ENCODE results near the gene VSIG10.
"Not testable (repeated sequence)": the region's sequence is repeated elsewhere in the genome, so short reads cannot be mapped to it uniquely, and the experiment has no call there.

Gene VSIG10

GRCh38 chr12:118103601-118104382 lies at the start of gene VSIG10:
TSS of gene VSIG10 (minus strand) at chr12:118104011. CDS start at chr12:118103671, 340 bp downstream.
- DNase-seq: peak in 40 of 42 donors; percentile 10 to 73 (median 51)
- intact Hi-C loops (cut with DNase I): no loop called here

GRCh38 chr12:118151755-118152154 lies 47.9 kb upstream of the VSIG10 start:
- peak in 31 of 42 donors; percentile 22 to 86 (median 56) for DNase-seq
- intact Hi-C loops (cut with DNase I): no loop called here

- intact Hi-C loops (cut with DNase I): no loop called here
- peak in 1 of 42 donors; percentile 67 for DNase-seq
Measured at GRCh38 chr12:118150625-118151024, 46.8 kb upstream of the VSIG10 start.

GRCh38 chr12:118148287-118148686 lies 44.5 kb upstream of the VSIG10 start:
- DNase-seq: no peak
- intact Hi-C loops (cut with DNase I): no loop called here

- DNase-seq: no peak
- intact Hi-C loops (cut with DNase I): no loop called here
Measured at GRCh38 chr12:118145798-118146156, 42.0 kb upstream of the VSIG10 start.

- intact Hi-C loops (cut with DNase I): no loop called here
- DNase-seq: no peak
Measured at GRCh38 chr12:118145113-118145797, 41.4 kb upstream of the VSIG10 start.

GRCh38 chr12:118144499-118144898 lies 40.7 kb upstream of the VSIG10 start:
- no peak for DNase-seq
- intact Hi-C loops (cut with DNase I): no loop called here

GRCh38 chr12:118140825-118141224 lies 37.0 kb upstream of the VSIG10 start:
- intact Hi-C loops (cut with DNase I): no loop called here
- no peak for DNase-seq

- intact Hi-C loops (cut with DNase I): loop anchor here (5.0 kb wide), 1 partner anchor 240 kb away; the partner anchor contains the start of gene SUDS3
- DNase-seq: no peak
Measured at GRCh38 chr12:118137148-118137678, 33.4 kb upstream of the VSIG10 start.

GRCh38 chr12:118136559-118137003 lies 32.8 kb upstream of the VSIG10 start:
- intact Hi-C loops (cut with DNase I): loop anchor here (5.0 kb wide), 1 partner anchor 241 kb away; the partner anchor contains the start of gene SUDS3
- DNase-seq: peak in 38 of 42 donors; percentile 26 to 80 (median 56)

GRCh38 chr12:118135788-118136558 lies 32.2 kb upstream of the VSIG10 start, which contains the start of gene PEBP1:
TSS of gene PEBP1 (plus strand) at chr12:118136124. CDS start at chr12:118136210, 86 bp downstream.
- intact Hi-C loops (cut with DNase I): loop anchor here (5.0 kb wide), 1 partner anchor 241 kb away; the partner anchor contains the start of gene SUDS3

GRCh38 chr12:118129436-118129835 lies 25.6 kb upstream of the VSIG10 start:
- DNase-seq; intact Hi-C loops (cut with DNase I): not testable (repeated sequence)

More at GRCh38 chr12:118135788-118136558, 32.2 kb upstream of the VSIG10 start, which contains the start of gene PEBP1:
- DNase-seq: peak; percentile 95 to 99 (median 99)

GRCh38 chr12:118127867-118128266 lies 24.1 kb upstream of the VSIG10 start:
- DNase-seq: no peak
- intact Hi-C loops (cut with DNase I): no loop called here

GRCh38 chr12:118126119-118126757 lies 22.4 kb upstream of the VSIG10 start:
- intact Hi-C loops (cut with DNase I): no loop called here
- DNase-seq: peak in 14 of 42 donors; percentile 18 to 70 (median 45)

- no peak for DNase-seq
- intact Hi-C loops (cut with DNase I): no loop called here
Measured at GRCh38 chr12:118125743-118126118, 21.9 kb upstream of the VSIG10 start.

- intact Hi-C loops (cut with DNase I): loop anchor here (5.0 kb wide), 1 partner anchor 253 kb away; the partner anchor contains the start of gene SUDS3
- no peak for DNase-seq
Measured at GRCh38 chr12:118124333-118124874, 20.6 kb upstream of the VSIG10 start.

GRCh38 chr12:118122264-118122663 lies 18.5 kb upstream of the VSIG10 start:
- no peak for DNase-seq
- intact Hi-C loops (cut with DNase I): loop anchor here (5.0 kb wide), 1 partner anchor 255 kb away; the partner anchor contains the start of gene SUDS3

All from head of caudate nucleus (tissue), 42 donors.